ENCODE data around the gene FGF11.
A peak's percentile ranks its signal among the peaks of the same experiment; 100 is the strongest.
"Not testable (repeated sequence)": the region's sequence is repeated elsewhere in the genome, so short reads cannot be mapped to it uniquely, and the experiment has no call there.

Gene FGF11

DNA sequence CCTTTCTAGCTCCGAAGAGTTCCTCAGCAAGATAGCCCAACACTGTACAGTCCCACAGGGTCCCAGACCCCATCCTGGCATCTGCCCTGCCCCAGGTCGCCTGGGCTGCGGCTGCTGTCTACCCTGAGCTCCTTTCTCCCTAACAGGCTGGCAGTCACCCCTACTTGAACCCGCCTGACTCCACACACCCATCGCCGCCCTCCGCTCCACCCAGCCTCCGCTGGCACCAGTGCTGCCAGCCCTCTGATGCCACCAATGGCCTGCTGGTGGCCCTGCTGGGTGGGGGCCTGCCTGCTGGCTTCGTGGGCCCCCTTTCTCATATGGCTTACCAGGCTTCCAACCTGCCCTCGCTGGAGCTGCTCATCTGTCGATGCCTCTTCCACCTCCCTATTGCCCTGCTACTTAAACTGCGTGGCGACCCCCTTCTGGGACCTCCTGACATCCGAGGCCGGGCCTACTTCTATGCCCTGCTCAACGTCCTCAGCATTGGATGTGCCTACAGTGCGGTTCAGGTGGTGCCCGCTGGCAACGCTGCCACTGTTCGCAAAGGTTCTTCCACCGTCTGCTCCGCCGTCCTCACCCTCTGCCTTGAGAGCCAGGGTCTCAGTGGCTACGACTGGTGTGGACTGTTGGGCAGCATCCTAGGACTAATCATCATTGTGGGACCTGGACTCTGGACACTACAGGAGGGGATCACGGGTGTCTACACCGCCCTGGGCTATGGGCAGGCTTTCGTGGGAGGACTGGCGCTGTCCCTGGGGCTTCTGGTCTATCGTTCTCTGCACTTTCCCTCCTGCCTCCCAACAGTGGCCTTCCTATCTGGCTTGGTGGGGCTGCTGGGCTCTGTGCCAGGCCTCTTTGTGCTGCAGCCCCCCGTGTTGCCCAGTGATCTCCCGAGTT lies 42.8 kb downstream of the FGF11 start:
- not testable (repeated sequence) for DNase-seq

DNA sequence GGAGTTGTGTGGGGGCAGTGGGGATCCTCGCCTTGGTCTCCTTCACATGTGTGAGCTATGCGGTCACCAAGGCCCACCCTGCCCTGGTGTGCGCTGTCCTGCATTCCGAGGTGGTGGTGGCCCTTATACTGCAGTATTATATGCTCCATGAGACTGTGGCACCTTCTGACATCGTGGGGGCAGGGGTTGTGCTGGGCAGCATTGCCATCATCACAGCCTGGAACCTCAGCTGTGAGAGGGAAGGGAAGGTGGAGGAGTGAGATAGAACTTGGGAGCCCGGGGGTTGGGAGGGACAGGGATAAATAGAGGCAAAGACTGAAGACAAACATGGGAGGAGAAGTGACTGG lies 43.4 kb downstream of the FGF11 start:
- DNase-seq, result not testable (repeated sequence)

DNA sequence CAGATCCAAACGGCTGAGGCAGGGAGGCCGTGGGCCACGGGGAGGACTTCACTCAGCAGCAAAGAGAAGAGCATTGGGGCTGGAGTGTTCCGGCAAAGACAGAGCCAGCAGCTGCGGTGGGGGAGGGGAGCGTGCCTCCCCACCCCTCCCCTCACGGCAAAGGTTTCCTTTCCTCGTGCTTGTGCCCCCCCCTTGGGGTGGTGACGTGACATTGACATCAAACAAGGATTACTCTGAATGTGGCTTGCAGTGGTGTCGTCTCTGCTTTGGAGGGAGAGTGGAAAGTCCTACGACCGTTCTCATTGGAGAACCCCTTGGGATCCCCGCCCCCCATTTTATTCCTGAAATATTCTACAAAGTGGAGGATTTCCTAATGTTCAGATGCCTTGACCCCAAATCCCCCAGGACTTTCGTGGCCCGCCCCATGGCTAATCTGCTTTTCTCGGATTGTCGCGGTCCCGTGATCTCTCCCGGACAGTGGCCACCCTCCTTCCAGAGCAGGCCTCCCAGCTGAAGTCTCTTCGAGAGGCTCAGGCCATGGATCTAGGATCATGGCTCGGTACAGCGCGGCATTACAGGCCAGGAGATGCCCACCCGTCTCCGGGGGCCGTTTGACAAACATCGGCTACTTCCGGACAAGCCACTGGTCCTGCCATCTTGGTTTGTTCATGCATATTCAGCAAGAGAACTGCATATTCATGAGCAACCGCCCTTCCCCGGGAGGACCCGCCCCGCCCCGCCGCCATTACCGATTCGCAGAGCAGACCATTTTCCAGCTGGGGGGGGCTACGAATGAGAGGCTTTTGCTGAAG lies 44.1 kb downstream of the FGF11 start:
- peak; percentile 99 for DNase-seq

DNA sequence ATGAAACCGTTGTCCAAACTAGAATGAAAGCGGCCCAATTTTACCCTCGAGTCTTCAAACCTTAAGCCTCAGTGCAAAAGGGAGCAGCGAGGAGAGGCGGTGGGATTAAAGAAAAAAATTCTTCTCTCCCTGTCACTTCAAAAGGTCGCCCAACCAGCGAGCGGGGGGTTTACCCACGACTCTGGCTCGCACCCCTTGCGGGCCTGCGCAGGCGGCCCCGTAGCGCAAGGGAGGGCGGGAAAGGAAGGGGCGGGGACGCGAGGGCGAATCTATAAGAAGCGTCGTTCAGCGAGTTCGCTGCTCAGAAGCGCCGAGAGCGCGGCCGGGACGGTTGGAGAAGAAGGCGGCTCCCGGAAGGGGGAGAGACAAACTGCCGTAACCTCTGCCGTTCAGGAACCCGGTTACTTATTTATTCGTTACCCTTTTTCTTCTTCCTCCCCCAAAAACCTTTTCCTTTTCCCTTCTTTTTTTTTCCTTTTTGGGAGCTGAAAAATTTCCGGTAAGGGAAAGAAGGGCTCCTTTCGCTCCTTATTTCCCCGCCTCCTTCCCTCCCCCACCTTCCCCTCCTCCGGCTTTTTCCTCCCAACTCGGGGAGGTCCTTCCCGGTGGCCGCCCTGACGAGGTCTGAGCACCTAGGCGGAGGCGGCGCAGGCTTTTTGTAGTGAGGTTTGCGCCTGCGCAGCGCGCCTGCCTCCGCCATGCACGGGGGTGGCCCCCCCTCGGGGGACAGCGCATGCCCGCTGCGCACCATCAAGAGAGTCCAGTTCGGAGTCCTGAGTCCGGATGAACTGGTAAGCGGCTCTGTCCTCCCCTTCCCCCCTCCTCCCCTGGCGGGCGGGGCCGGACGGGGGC lies 45.0 kb downstream of the FGF11 start, which contains the start of gene POLR2A:
Gene POLR2A (plus strand): TSS at position 300 of the 852 bp plus-strand sequence.
- peak; percentile 99 for DNase-seq

DNA sequence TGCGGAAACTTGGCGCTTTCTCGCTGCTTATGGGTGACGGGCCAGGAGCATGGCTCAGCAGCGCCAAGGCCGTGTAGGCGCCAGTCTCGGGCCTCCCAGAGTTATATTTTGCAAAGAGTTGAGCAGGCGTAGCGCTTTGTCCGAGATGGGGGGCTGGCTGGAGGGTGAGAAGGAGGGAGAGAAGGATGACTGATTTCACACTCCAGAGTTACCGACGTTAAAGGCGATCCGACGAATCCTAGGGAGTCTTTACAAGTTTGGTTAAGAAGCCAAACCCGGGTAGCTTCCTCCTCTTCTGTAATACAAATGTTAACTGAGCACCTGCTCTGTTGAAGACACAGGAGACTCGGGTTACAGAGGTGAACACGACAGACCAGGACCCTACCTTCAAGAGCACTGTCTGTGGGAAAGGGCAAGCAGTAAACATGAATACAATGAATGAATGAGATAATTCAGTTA lies 45.6 kb downstream of the FGF11 start:
- DNase-seq, result no peak

DNA sequence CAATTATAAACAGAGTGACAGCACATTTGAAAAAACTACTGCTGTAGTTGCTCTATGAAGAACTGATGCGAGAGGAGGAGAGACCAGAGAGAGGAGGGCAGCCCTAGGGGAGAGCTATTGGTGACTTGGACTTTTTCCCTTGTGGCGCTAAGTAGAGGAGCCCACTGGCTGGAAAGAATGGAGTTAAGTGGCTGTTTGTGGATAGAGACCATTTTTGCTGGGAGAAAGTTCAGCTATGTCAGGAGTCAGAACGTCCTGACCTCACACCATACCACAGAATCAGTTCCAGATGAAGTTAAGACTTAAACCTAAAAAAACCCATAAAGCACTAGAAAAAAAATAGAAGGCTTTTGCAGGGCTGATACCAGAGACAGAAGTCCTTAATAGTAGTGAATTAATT lies 46.9 kb downstream of the FGF11 start:
- peak; percentile 57 for DNase-seq

DNA sequence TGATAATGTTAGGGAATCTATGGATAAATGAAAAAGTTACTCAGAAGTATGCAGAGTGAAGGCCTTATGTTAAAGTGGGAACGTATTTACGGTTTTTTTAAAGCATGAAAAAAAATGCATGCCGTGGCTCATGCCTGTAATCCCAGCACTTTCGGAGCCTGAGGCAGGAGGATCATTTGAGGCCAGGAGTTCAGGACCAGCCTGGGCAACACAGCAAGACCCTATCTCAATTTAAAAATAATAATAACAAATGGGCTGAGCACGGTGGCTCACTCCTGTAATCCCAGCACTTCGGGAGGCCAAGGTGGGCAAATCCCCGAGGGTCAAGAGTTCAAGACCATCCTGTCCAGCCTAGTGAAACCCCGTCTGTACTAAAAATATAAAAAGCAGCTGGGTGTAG lies 50.8 kb downstream of the FGF11 start:
- DNase-seq, result no peak

DNA sequence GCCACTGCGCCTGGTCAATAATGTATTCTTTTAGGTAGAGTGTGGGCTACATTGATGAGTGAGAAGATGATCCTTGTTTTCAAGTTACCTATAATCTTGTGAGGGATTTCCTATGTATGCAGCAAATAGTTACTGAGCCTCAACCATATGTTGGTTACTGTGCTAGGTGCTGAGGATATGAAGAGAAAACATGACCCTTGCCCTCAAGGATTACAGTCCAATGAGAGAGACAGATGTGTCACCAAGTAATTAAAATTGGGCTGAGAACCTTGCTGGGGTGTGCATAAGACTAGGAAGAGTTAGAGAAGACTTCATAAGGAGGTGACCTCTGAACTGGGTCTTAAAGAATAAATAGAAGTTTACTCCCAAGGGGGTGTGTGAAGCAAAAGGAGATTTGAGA lies 52.3 kb downstream of the FGF11 start:
- no peak for DNase-seq

DNA sequence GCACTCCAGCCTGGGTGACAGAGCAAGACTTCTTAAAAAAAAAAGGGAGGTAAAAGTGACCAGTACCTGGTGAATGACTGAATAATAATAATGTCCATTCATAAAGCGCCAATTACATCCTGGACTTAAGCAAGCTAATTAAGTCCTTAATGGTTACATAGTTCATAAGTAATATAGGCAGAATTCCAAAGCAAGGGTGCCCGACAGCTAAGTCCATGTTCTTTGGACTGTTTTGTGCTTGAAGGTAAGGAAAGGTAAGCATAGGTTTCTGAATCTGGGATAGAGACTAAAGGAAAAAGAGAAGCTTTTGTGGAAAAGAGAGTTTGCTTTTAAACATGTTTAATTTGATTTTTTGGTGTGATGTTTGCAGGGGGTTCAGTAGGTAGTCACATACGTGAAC lies 54.6 kb downstream of the FGF11 start:
- DNase-seq, result no peak
